ENCODE data around the gene SLC7A5.

SLC7A5 gene

DNA sequence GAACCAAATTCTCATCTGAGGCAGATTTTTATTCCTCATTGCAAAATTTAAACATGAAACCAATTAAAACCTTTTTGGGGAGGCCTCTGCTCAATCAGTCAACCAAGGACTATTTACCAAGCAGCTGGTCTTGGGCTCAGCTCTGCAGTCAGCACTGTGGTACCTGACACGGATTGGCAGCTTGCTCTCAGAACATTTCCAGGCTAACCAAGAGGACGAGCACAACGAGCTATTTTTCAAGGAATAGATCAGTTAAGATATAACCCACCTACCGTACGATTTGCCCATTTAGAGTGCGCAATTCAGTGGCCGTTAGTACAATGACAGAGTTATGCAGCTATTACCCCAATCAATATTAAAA is 77.1 kb downstream of the SLC7A5 start:
- H3K9me3 ChIP-seq (replicated peaks; ENCODE audit: insufficient read depth, low read length) = no peaks in the 10 kb centered on the region
- no peaks in the 10 kb centered on the region for H3K79me2 ChIP-seq (ENCODE audit: low read length)
- no peaks in the 10 kb centered on the region for H3K4me1 ChIP-seq (ENCODE audit: low read length)
- H3K27ac ChIP-seq (ENCODE audit: low read length) = no peak overlapping the region
- no peak for DNase-seq
- no peaks in the 10 kb centered on the region for H4K20me1 ChIP-seq (ENCODE audit: insufficient read depth, low read length)
- no peak overlapping the region for H3K4me2 ChIP-seq (ENCODE audit: low read depth, low read length)
- H3F3A ChIP-seq (ENCODE audit: insufficient read depth, low read length) = no peaks in the 10 kb centered on the region
- H3K9ac ChIP-seq (ENCODE audit: low read length) = no peak overlapping the region
- H3K9me2 ChIP-seq (replicated peaks; ENCODE audit: insufficient read depth, low read length) = no peaks in the 10 kb centered on the region
- no peaks in the 10 kb centered on the region for H3K27me3 ChIP-seq (replicated peaks; ENCODE audit: insufficient read depth, low read length)
- TF ChIP-seq EZH2 (optimal IDR thresholded peaks at IDR 0.05; ENCODE audit: low read depth, low read length) = no peak
- no peak overlapping the region for H3K4me3 ChIP-seq (ENCODE audit: low read length)
- H2AFZ ChIP-seq (ENCODE audit: low read length) = no peak overlapping the region
- H3K36me3 ChIP-seq (replicated peaks; ENCODE audit: insufficient read depth, low read length) = no peaks in the 10 kb centered on the region

DNA sequence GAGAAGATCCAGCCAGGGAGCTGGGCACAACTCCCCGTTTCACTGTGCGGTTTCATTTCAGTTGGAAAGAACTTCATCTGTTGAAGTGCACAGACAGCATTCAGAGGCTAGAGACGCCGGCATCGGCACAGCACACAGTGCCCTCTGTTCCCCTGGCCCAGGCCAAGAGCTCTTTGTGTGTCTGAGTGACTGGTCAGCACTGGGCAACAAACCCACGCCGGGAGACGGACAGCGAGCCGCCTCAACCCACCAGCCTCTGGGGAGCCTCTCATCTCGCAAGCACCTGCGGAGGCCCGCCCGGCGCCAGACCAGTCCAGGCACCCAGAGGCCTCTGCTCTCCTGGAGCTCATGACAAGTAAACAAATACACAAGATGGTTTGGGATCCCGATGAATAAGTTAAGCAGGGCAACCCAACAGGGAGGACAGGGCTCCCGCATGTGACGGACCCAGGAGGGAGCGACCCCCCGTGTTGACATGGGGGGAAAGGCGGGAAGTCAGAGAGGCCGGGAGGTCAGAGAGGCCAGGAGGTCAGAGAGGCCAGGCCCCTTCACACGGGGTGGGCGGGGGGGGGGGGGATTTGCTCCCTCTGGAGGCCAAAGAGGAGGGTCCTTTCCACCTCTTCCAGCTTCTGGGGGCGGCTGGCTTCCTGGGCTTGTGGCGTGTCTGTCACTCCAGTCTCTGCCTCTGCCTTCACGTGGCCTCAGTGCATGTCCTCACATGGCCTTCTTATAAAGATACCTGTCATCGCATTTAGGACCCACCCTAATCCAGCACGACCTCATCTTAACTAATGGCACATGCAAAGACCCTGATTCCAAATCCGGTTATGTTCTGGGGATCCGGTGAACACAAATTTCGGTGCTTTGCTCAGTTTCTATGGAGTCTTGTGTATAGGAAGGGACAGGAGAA is 77.8 kb downstream of the SLC7A5 start:
- Histone ChIP-seq H3K4me1 (ENCODE audit: low read length) (no peaks in the 10 kb centered on the region), H3K9ac (ENCODE audit: low read length) (no peak overlapping the region), H4K20me1 (ENCODE audit: insufficient read depth, low read length) (no peaks in the 10 kb centered on the region), H3K27ac (ENCODE audit: low read length) (no peak overlapping the region), H3F3A (ENCODE audit: insufficient read depth, low read length) (no peaks in the 10 kb centered on the region), H3K27me3 (replicated peaks; ENCODE audit: insufficient read depth, low read length) (no peaks in the 10 kb centered on the region), H3K4me2 (ENCODE audit: low read depth, low read length) (no peak overlapping the region), H3K9me2 (replicated peaks; ENCODE audit: insufficient read depth, low read length) (no peaks in the 10 kb centered on the region), H3K4me3 (ENCODE audit: low read length) (no peak overlapping the region), H2AFZ (ENCODE audit: low read length) (no peak overlapping the region), H3K36me3 (replicated peaks; ENCODE audit: insufficient read depth, low read length) (no peaks in the 10 kb centered on the region), H3K79me2 (ENCODE audit: low read length) (no peaks in the 10 kb centered on the region), H3K9me3 (replicated peaks; ENCODE audit: insufficient read depth, low read length) (no peaks in the 10 kb centered on the region)
- TF ChIP-seq EZH2 (optimal IDR thresholded peaks at IDR 0.05; ENCODE audit: low read depth, low read length) = no peak
- no peak for TF ChIP-seq EZH2phosphoT487 (IDR thresholded peaks at IDR 0.05; ENCODE audit: low read length)
- TF ChIP-seq, protein P1, sequence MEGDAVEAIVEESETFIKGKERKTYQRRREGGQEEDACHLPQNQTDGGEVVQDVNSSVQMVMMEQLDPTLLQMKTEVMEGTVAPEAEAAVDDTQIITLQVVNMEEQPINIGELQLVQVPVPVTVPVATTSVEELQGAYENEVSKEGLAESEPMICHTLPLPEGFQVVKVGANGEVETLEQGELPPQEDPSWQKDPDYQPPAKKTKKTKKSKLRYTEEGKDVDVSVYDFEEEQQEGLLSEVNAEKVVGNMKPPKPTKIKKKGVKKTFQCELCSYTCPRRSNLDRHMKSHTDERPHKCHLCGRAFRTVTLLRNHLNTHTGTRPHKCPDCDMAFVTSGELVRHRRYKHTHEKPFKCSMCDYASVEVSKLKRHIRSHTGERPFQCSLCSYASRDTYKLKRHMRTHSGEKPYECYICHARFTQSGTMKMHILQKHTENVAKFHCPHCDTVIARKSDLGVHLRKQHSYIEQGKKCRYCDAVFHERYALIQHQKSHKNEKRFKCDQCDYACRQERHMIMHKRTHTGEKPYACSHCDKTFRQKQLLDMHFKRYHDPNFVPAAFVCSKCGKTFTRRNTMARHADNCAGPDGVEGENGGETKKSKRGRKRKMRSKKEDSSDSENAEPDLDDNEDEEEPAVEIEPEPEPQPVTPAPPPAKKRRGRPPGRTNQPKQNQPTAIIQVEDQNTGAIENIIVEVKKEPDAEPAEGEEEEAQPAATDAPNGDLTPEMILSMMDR (IDR thresholded peaks at IDR 0.05; ENCODE audit: low read length) = no peak
- no peak for DNase-seq

DNA sequence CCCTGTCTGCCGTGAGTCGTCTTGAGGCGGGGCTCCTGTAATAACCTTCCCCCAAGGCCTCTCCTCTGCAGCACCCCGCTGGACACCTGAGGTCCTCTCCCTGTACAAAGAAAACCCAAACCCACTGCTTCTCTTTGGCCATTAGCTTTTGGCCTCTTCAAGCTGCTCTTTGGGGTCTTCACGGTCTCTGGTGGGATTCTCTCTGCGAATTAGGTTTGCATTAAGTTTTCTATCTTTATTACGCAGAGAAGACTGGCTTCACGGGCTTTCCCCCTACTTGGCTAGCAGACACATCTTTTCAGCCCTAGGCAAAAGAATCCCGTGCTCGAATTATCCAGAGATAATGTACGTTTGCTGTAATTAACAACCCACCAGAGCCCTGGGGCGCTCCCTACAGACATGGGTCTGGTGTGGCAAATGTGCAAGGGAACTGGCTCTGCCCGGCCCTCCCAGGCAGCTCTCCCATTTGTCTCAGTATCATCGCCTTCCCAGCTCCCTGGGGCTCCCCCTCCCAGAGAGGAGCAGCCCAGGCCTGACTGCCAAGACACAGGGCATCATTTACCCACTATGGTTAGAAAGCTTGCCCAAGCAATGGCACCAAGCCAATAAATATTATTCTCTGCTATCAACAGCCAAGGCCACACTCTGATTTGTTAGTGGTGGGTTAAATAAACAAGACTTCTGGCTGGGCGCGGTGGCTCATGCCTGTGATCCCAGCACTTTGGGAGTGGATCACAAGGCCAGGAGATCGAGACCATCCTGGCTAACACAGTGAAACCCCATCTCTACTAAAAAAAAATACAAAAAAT is 78.8 kb downstream of the SLC7A5 start:
- Histone ChIP-seq H3K9me2 (replicated peaks; ENCODE audit: insufficient read depth, low read length) (no peaks in the 10 kb centered on the region), H2AFZ (ENCODE audit: low read length) (no peak overlapping the region), H3K9me3 (replicated peaks; ENCODE audit: insufficient read depth, low read length) (no peaks in the 10 kb centered on the region), H3K9ac (ENCODE audit: low read length) (no peak overlapping the region), H4K20me1 (ENCODE audit: insufficient read depth, low read length) (no peaks in the 10 kb centered on the region), H3K36me3 (replicated peaks; ENCODE audit: insufficient read depth, low read length) (no peaks in the 10 kb centered on the region), H3K27ac (ENCODE audit: low read length) (no peak overlapping the region), H3K4me3 (ENCODE audit: low read length) (no peak overlapping the region), H3K4me2 (ENCODE audit: low read depth, low read length) (no peak overlapping the region), H3K27me3 (replicated peaks; ENCODE audit: insufficient read depth, low read length) (no peaks in the 10 kb centered on the region), H3F3A (ENCODE audit: insufficient read depth, low read length) (no peaks in the 10 kb centered on the region), H3K4me1 (ENCODE audit: low read length) (no peaks in the 10 kb centered on the region), H3K79me2 (ENCODE audit: low read length) (no peaks in the 10 kb centered on the region)
- no peak for TF ChIP-seq EZH2 (optimal IDR thresholded peaks at IDR 0.05; ENCODE audit: low read depth, low read length)
- TF ChIP-seq, protein P1 (IDR thresholded peaks at IDR 0.05; ENCODE audit: low read length) = no peak
- no peak for TF ChIP-seq EZH2phosphoT487 (IDR thresholded peaks at IDR 0.05; ENCODE audit: low read length)
- DNase-seq = no peak

All from MM.1S (cell line).